Measurements from ENCODE around the gene C6orf132.

C6orf132 gene

GRCh38 chr6:42068872-42069522 is 73.4 kb downstream of the C6orf132 start:
- no peak for DNase-seq

DNA sequence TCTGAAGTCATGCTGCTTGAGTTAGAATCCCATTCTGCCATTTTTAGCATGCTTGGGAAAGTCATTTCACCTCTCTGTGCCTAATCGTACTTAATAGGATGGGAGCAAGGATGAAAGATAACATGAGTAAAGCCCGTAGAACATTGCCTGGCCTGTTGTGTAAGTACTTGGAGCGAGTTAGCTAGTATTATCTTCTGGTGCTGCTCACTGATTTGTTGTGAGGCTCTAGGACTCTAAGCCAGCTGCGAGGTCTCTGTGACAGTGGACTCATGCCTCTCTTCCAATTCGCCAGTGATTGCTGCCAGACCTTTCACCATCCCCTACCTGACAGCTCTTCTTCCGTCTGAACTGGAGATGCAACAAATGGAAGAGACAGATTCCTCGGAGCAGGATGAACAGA is 74.2 kb downstream of the C6orf132 start:
- no peak for DNase-seq

- no peak for DNase-seq
These were observed 76.2 kb downstream of the C6orf132 start for GRCh38 chr6:42066156-42066675.

DNA sequence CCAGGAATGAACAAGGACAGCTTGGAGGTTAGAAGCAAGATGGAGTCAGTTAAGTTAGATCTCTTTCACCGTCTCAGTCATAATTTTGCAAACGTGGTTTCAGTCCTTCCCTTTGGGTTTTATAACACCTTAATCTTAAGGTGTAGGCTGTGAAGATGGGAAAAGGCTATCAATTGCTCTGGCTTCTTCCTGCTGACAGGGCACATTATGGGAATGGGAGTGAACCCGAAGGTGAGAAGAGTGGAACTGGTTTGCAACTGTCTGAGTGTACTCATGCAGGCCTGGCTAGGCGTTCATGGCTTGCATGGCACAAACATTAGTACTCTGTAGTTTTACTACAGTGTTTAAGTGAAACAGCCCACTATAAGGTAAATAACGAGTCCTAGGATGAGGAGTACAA is 82.7 kb downstream of the C6orf132 start:
- no peak for DNase-seq

GRCh38 chr6:42053601-42054000 is 88.8 kb downstream of the C6orf132 start:
- DNase-seq = no peak

DNA sequence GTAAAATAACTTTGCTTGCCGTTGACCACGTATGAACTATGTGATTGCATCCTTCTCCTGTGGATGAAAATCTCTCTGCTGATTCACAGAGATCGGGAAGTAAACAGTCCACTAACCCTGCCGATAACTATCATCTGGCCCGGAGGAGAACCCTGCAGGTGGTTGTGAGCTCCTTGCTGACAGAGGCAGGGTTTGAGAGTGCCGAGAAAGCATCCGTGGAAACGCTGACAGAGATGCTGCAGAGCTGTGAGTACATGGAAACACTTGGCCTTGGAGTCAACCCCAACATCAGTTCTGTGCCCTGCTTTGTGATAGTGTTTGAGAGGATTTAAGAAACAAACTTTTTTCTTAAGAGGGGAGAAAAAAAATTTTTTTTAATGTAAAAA is 91.2 kb downstream of the C6orf132 start:
- DNase-seq = no peak
